GM19455 (cell line): ENCODE results near the gene ATXN1.

ENCODE experiments used
- ATAC-seq: cut with Tn5 transposase; IDR thresholded peaks from one replicate; pipeline ENCODE4 v1.9.1; 2021; ENCODE audit not compliant: unreplicated experiment

The ATXN1 gene

DNA sequence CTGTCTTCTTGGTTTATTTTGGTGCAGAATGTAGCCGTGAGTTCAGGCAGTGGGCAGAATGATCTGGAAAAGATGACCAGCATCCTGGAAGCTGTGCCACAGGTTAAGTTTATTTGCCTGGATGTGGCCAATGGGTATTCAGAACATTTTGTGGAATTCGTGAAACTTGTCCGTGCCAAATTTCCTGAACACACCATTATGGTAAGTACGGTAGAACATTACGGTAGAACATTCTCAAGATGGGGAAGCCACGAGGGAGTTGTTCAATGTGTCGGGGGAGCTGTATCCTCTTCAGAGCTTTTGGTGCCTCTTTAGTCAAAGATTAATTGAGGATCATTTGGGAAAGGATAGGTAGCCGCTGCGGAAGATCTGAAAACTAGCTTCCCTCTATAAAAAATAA, 506.7 kb downstream of the ATXN1 start:
- no peak for ATAC-seq

DNA sequence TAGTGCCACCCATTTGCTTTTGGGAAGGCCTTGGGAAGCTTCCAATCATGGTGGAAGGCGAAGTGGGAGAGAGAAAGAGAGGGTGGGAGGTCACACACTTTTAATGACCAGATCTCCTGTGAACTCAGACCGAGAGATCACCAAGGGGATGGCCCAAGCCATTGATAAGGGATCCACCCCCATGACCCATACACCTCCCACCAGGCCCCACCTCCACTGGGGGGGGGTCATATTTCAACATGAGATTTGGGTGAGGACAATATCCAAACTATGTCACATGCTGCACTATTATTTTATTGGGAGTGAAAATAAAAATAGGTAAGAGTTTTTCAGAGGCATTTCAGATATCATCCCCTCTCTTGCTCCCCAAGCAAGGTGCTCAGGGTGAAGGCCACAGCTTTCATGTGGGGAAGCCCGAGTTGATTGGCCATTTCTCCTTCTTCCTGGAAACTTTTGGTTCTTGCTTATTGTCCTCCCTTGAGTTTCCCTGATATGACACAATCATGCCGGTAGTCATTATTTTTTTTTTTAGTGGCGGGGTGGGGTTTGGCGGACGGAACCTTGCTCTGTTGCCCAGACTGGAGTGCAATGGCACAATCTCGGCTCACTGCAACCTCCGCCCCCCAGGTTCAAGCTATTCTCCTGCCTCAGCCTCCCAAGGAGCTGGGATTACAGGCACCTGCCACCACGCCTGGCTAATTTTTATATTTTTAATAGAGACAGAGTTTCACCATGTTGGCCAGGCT, 507.7 kb downstream of the ATXN1 start:
- ATAC-seq = no peak

DNA sequence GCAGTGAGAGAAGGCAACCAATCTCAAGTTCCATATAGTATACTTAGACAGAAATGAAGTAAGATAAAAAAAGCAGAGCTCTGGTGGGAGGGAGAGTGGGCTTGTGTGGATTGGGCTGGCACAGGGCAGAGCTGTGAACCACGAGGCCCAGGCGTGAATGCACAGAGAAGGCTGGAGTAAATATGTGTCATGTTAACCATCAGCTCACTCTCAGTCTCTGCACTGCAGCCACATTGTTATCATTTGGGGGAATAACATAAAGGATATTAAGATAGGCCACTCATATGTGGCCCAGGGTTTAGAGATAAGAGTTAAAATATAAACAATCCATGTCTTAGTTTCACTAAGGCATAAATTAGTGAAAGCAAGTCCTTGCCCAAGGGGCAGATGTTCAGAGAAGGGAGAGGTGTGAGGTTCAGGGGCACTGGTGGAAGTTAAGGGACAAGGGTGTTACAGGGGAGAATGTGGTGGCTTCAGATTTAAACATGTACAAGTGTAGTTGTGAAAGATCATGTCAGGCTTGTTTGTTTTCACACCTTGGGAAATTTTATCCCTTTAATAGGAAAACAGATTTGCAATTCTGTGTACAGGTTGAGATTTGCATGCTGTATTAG, 508.5 kb downstream of the ATXN1 start:
- ATAC-seq = no peak

DNA sequence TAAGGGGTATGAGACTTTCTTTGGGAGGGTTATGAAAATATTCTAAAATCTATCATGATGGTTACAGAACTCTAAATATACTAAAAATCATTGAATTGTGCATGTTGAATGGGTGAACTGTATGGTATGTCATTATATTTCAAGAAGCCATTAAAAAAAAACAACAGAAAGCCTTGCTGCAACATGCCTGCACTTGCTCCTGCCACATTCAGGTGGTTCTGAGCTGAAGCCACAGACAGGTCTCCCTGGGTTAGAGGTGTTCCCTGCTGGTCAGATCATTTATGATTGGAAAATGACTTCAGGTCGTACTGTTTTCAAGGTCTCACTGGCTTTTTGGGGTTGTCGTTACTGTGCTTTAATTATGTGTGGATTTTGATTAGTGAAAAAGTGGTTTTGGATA, 509.6 kb downstream of the ATXN1 start:
- ATAC-seq = no peak

DNA sequence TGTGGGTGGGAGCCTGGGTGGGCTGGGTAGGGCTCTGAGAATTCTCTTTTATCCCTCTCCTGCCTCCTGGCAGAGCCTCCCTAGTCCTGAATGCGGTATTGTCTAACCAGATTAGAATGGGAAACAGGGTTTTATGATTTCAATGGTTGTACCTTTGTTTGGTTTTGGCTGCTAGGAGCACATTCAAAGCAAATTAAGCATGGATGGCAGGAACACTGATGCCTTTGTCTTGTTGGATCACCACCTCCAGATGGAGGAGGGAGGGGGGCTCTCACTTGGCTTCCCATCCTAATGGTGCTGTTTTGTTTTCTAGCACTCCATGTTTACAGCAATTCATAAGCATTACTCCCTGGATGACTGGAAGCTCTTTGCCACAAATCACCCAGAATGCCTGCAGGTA, 511.3 kb downstream of the ATXN1 start:
- ATAC-seq = no peak
